GM23248 (cell line): Measurements from ENCODE around the gene NR5A2.
A peak's percentile ranks its signal among the peaks of the same experiment; 100 is the strongest.

ENCODE experiments used
- EZH2 ChIP-seq: fragments of 200-600 bp; sonication (generic); IDR thresholded peaks from 2 replicates; pipeline ENCODE4 v1.6.1; 2018; ENCODE audit warnings: antibody characterized with exemption, mild to moderate bottlenecking; ENCODE audit not compliant: insufficient read depth, poor library complexity, severe bottlenecking
- EZH2phosphoT487 ChIP-seq: fragments of 200-600 bp; sonication (generic); IDR thresholded peaks from 2 replicates; pipeline ENCODE4 v1.6.1; 2018; ENCODE audit warnings: antibody characterized with exemption, moderate library complexity, mild to moderate bottlenecking, low read depth; ENCODE audit not compliant: insufficient read depth

- TF ChIP-seq EZH2: peak; percentile 70
- 0 out of 2 replicates have a peak, but pooled peaks have one; percentile 34 for TF ChIP-seq EZH2phosphoT487
These were observed 1.7 kb downstream of the NR5A2 start for GRCh38 chr1:200029035-200029821.
